Panc1 (cell line): ENCODE results near the gene NUDT4. TPM values are rescaled to one million over a fixed set of nuclear protein-coding genes. Genes with fewer than 3 reads are reported as not detected.

ENCODE experiments used
- ATAC-seq: fragments of 200-7000 bp; cut with Tn5 transposase; 2 replicates; pipeline ENCODE4 v1.9.1; 2020; ENCODE audit warnings: mild to moderate bottlenecking, moderate library complexity
- BruUV-seq: library from RNA; stranded (reverse); fragments of 400-500 nt; replicated peaks from 2 replicates; lab custom pipeline; 2021; lab: Mats Ljungman, UMichigan
- CTCF ChIA-PET: fragments of 300-600 bp; sonication (Branson Sonifier 250); formaldehyde crosslinking; loops from one replicate; lab custom pipeline; 2022; ENCODE audit warnings: antibody characterized with exemption; lab: Charles Lee
- POLR2A ChIA-PET: fragments of 300-600 bp; sonication (Branson Sonifier 250); formaldehyde crosslinking; loops from one replicate; lab custom pipeline; 2022; ENCODE audit warnings: antibody characterized with exemption; lab: Charles Lee
- DNase-seq: peaks from one replicate; pipeline ENCODE4 v3.0.0-alpha.2; 2010; ENCODE audit warnings: low read depth, low spot score
- H3K27ac ChIP-seq: 2 replicates; pipeline ENCODE4 v1.5.1; 2011; ENCODE audit warnings: mild to moderate bottlenecking, low read length, inconsistent platforms
- H3K27me3 ChIP-seq: fragments of 200-500 bp; sonication (Bioruptor generic); 2 replicates; pipeline ENCODE4 v1.6.0; 2014; ENCODE audit warnings: low read length, inconsistent platforms; ENCODE audit not compliant: control insufficient read depth, insufficient read depth
- H3K36me3 ChIP-seq: fragments of 200-500 bp; sonication (Bioruptor generic); 2 replicates; pipeline ENCODE4 v1.5.1; 2014; ENCODE audit warnings: inconsistent platforms, mild to moderate bottlenecking, low read length, moderate library complexity; ENCODE audit not compliant: control insufficient read depth, insufficient read depth
- H3K4me1 ChIP-seq: 2 replicates; pipeline ENCODE4 v1.5.1; 2011; ENCODE audit warnings: inconsistent platforms, mild to moderate bottlenecking, low read length, moderate library complexity; ENCODE audit not compliant: control insufficient read depth, insufficient read depth
- H3K4me3 ChIP-seq, 2 experiments: 2 replicates each; pipeline ENCODE4 v1.5.1; 2011 to 2012; ENCODE audit warnings: low read depth in 2 of 2, low read length in 2 of 2, mild to moderate bottlenecking in 2 of 2, inconsistent platforms in 1 of 2, moderate library complexity in 1 of 2
- H3K9me3 ChIP-seq: fragments of 200-500 bp; sonication (Bioruptor generic); 2 replicates; pipeline ENCODE4 v1.5.1; 2014; ENCODE audit warnings: low read depth, mild to moderate bottlenecking, inconsistent platforms, low read length, moderate library complexity; ENCODE audit not compliant: control insufficient read depth, insufficient read depth
- POLR2AphosphoS5 ChIP-seq: IDR thresholded peaks from 2 replicates; pipeline ENCODE4 v1.6.1; 2012; ENCODE audit warnings: mild to moderate bottlenecking, low read depth, low read length, moderate library complexity
- REST ChIP-seq, 2 experiments: IDR thresholded peaks; 2 replicates each; pipeline ENCODE4 v1.6.1; 2011 to 2012; ENCODE audit warnings: low read depth in 2 of 2, control low read depth in 1 of 2, low read length in 1 of 2, mild to moderate bottlenecking in 1 of 2, moderate library complexity in 1 of 2; ENCODE audit not compliant: insufficient read depth in 1 of 2
- SIN3A ChIP-seq: IDR thresholded peaks from 2 replicates; pipeline ENCODE4 v1.6.1; 2012; ENCODE audit warnings: low read depth, mild to moderate bottlenecking, low read length, moderate library complexity, borderline replicate concordance; ENCODE audit not compliant: insufficient read depth
- TCF7L2 ChIP-seq: IDR thresholded peaks from 2 replicates; pipeline ENCODE4 v1.6.1; 2011; ENCODE audit warnings: mild to moderate bottlenecking, low read depth, low read length, inconsistent platforms
- in situ Hi-C: cut with HindIII; loops from 2 replicates; pipeline ENCODE4 v1.10.0; 2016; ENCODE audit warnings: low sequenced_read_pairs, low pct_unique_long_range_greater_than_20kb
- intact Hi-C: fragments of 100-400 bp; cut with micrococcal nuclease; formaldehyde crosslinking; loops from one replicate; pipeline ENCODE4 v1.10.0; 2022; ENCODE audit not compliant: unreplicated experiment
- total RNA-seq: library from RNA; stranded (reverse); gene quantifications from one replicate; pipeline ENCODE4 v1.2.1, GENCODE V29; 2021; ENCODE audit not compliant: unreplicated experiment
- TF ChIP-seq, protein P1 (sequence below): fragments of 450-650 bp; IDR thresholded peaks from 2 replicates; pipeline ENCODE4 v1.5.1; 2017; ENCODE audit warnings: mild to moderate bottlenecking

NUDT4 gene
- total RNA-seq, 1 experiment from 2014 or later, result 45.7 TPM

GRCh38 chr12:93379326-93379980, 1.7 kb downstream of the NUDT4 start:
- Histone ChIP-seq H3K27me3 (no peaks in the 10 kb centered on the region), H3K9me3 (no peaks in the 10 kb centered on the region), H3K4me1 (peaks cover 27% of the 10 kb centered on the region), H3K36me3 (peaks cover 3% of the 10 kb centered on the region; the same call in 1 of the 2 replicates), H3K27ac (peak overlapping the region; percentile 92), H3K4me3 (peak overlapping the region; percentile 93 to 100)
- TF ChIP-seq TCF7L2 (no peak), SIN3A (no peak), POLR2AphosphoS5 (no peak), REST (IDR thresholded peaks at IDR 0.05; ENCODE audit: insufficient read depth in 1 of 2, low read depth in 2 of 2, low read length in 1 of 2) (no peak)
- TF ChIP-seq, protein P1, sequence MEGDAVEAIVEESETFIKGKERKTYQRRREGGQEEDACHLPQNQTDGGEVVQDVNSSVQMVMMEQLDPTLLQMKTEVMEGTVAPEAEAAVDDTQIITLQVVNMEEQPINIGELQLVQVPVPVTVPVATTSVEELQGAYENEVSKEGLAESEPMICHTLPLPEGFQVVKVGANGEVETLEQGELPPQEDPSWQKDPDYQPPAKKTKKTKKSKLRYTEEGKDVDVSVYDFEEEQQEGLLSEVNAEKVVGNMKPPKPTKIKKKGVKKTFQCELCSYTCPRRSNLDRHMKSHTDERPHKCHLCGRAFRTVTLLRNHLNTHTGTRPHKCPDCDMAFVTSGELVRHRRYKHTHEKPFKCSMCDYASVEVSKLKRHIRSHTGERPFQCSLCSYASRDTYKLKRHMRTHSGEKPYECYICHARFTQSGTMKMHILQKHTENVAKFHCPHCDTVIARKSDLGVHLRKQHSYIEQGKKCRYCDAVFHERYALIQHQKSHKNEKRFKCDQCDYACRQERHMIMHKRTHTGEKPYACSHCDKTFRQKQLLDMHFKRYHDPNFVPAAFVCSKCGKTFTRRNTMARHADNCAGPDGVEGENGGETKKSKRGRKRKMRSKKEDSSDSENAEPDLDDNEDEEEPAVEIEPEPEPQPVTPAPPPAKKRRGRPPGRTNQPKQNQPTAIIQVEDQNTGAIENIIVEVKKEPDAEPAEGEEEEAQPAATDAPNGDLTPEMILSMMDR, result no peak
- in situ Hi-C loops (no loop called here), intact Hi-C loops (no loop called here)
- ChIA-PET CTCF (no interaction called here), POLR2A (interaction anchor here (1.0 kb wide), 2 partner anchors 9 to 26 kb away, joined by 3 to 6 read pairs; no protein-coding TSS in a partner anchor)
- DNase-seq, result no peak
- BruUV-seq, result TSS peak; percentile 81
- no peak for ATAC-seq

DNA sequence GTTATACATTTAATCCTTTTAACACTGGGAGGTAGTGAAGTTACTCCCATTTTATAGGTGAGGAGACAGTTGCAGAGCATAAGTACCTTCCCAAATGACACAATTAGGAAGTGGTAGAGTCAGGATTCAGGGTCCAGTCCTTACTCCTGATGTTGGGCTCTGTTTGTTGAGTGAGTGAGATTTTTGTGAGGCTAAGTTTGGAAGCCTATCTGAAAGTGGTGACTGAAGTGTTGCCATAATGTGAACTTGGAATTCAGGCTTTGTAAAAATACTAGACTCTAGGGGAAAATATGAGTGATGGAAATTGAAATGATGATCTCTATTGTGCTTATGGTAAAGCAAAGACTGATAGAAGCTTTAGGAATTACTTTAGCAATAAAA, 2.2 kb downstream of the NUDT4 start:
- no peak for TF ChIP-seq TCF7L2
- TF ChIP-seq, protein P1, result no peak
- intact Hi-C loops, result loop anchor here (5.0 kb wide), 1 partner anchor 393 kb away; no protein-coding TSS in a partner anchor
- ChIA-PET POLR2A (interaction anchor here (1.0 kb wide), 1 partner anchor 26 kb away, joined by 3 read pairs; no protein-coding TSS in a partner anchor), CTCF (interaction anchor here (0.7 to 1.4 kb wide), 3 partner anchors 17 to 578 kb away, joined by 3 read pairs; no protein-coding TSS in a partner anchor)
- H3K9me3 ChIP-seq, result no peaks in the 10 kb centered on the region
- BruUV-seq, result no TSS peak
- peak overlapping the region; percentile 92 for H3K27ac ChIP-seq
- in situ Hi-C loops, result no loop called here
- peaks cover 27% of the 10 kb centered on the region for H3K4me1 ChIP-seq
- no peak for ATAC-seq
- no peak for DNase-seq
- no peaks in the 10 kb centered on the region for H3K27me3 ChIP-seq
- peak overlapping the region; percentile 93 to 100 for H3K4me3 ChIP-seq
- H3K36me3 ChIP-seq, result peaks cover 3% of the 10 kb centered on the region; the same call in 1 of the 2 replicates
